ENCODE data around the gene SIT1.
"Not testable (repeated sequence)": the region's sequence is repeated elsewhere in the genome, so short reads cannot be mapped to it uniquely, and the experiment has no call there.

The SIT1 gene

GRCh38 chr9:35639225-35639624, 11.5 kb downstream of the SIT1 start:
- H3K9me3 Mint-ChIP-seq (ENCODE audit: low read depth); H3K27me3 Mint-ChIP-seq; H3K36me3 Mint-ChIP-seq: not testable (repeated sequence)
- Mint-ChIP-seq H3K27ac (peak overlapping the region; percentile 88), H3K4me1 (ENCODE audit: low read depth) (peaks cover 58% of the 10 kb centered on the region), H3K4me3 (peak overlapping the region; percentile 59)

GRCh38 chr9:35638751-35639150, 12.0 kb downstream of the SIT1 start:
- Mint-ChIP-seq H3K4me1 (ENCODE audit: low read depth) (peaks cover 58% of the 10 kb centered on the region), H3K27ac (peak overlapping the region; percentile 88), H3K4me3 (peak overlapping the region; percentile 23)
- H3K27me3 Mint-ChIP-seq; H3K36me3 Mint-ChIP-seq; H3K9me3 Mint-ChIP-seq (ENCODE audit: low read depth): not testable (repeated sequence)

- Mint-ChIP-seq H3K4me1 (ENCODE audit: low read depth) (peaks cover 54% of the 10 kb centered on the region), H3K27ac (peak overlapping the region; percentile 86)
- H3K27me3 Mint-ChIP-seq; H3K9me3 Mint-ChIP-seq (ENCODE audit: low read depth); H3K36me3 Mint-ChIP-seq; H3K4me3 Mint-ChIP-seq: not testable (repeated sequence)
Measured at GRCh38 chr9:35637427-35637955, 13.2 kb downstream of the SIT1 start.

GRCh38 chr9:35636877-35637246, 13.9 kb downstream of the SIT1 start:
- H3K27me3 Mint-ChIP-seq; H3K9me3 Mint-ChIP-seq (ENCODE audit: low read depth); H3K4me3 Mint-ChIP-seq; H3K36me3 Mint-ChIP-seq; H3K27ac Mint-ChIP-seq: not testable (repeated sequence)
- H3K4me1 Mint-ChIP-seq (ENCODE audit: low read depth): peaks cover 53% of the 10 kb centered on the region

- no peaks in the 10 kb centered on the region for H3K9me3 Mint-ChIP-seq (ENCODE audit: low read depth)
- no peak overlapping the region for H3K4me3 Mint-ChIP-seq
- peaks cover 7% of the 10 kb centered on the region for H3K36me3 Mint-ChIP-seq
- H3K27ac Mint-ChIP-seq: peak overlapping the region; percentile 43
- H3K4me1 Mint-ChIP-seq (ENCODE audit: low read depth): peaks cover 48% of the 10 kb centered on the region
- H3K27me3 Mint-ChIP-seq: no peaks in the 10 kb centered on the region
Measured at GRCh38 chr9:35636135-35636876, 14.4 kb downstream of the SIT1 start.

GRCh38 chr9:35635730-35636129, 15.0 kb downstream of the SIT1 start:
- Mint-ChIP-seq H3K27me3 (no peaks in the 10 kb centered on the region), H3K4me3 (no peak overlapping the region), H3K9me3 (ENCODE audit: low read depth) (no peaks in the 10 kb centered on the region), H3K4me1 (ENCODE audit: low read depth) (peaks cover 48% of the 10 kb centered on the region), H3K36me3 (peaks cover 7% of the 10 kb centered on the region), H3K27ac (peak overlapping the region; percentile 54)

GRCh38 chr9:35629597-35629996, 21.1 kb downstream of the SIT1 start:
- Mint-ChIP-seq H3K9me3 (ENCODE audit: low read depth) (no peaks in the 10 kb centered on the region), H3K4me3 (no peak overlapping the region), H3K4me1 (ENCODE audit: low read depth) (peaks cover 6% of the 10 kb centered on the region), H3K27me3 (no peaks in the 10 kb centered on the region), H3K36me3 (peaks cover under 1% of the 10 kb centered on the region), H3K27ac (no peak overlapping the region)

- Mint-ChIP-seq H3K27ac (no peak overlapping the region), H3K27me3 (no peaks in the 10 kb centered on the region), H3K36me3 (no peaks in the 10 kb centered on the region), H3K9me3 (ENCODE audit: low read depth) (no peaks in the 10 kb centered on the region), H3K4me3 (no peak overlapping the region), H3K4me1 (ENCODE audit: low read depth) (peaks cover 6% of the 10 kb centered on the region)
Measured at GRCh38 chr9:35628389-35628991, 22.2 kb downstream of the SIT1 start.

GRCh38 chr9:35627575-35627974, 23.2 kb downstream of the SIT1 start:
- Mint-ChIP-seq H3K9me3 (ENCODE audit: low read depth) (no peaks in the 10 kb centered on the region), H3K4me1 (ENCODE audit: low read depth) (peaks cover 6% of the 10 kb centered on the region), H3K4me3 (no peak overlapping the region), H3K27ac (no peak overlapping the region), H3K27me3 (no peaks in the 10 kb centered on the region), H3K36me3 (no peaks in the 10 kb centered on the region)

GRCh38 chr9:35619800-35620158, 31.0 kb downstream of the SIT1 start:
- Mint-ChIP-seq H3K4me1 (ENCODE audit: low read depth) (peaks cover 44% of the 10 kb centered on the region), H3K27me3 (no peaks in the 10 kb centered on the region), H3K4me3 (peak overlapping the region; percentile 69), H3K27ac (peak overlapping the region; percentile 88), H3K36me3 (no peaks in the 10 kb centered on the region), H3K9me3 (ENCODE audit: low read depth) (no peaks in the 10 kb centered on the region)

- H3K36me3 Mint-ChIP-seq: no peaks in the 10 kb centered on the region
Measured at GRCh38 chr9:35618854-35619799, 31.6 kb downstream of the SIT1 start.

GRCh38 chr9:35618325-35618727, 32.4 kb downstream of the SIT1 start, which contains the start of gene CD72:
CD72 (minus strand) TSS chr9:35618413; CDS start chr9:35618303, 110 bp downstream.
- Mint-ChIP-seq H3K36me3 (no peaks in the 10 kb centered on the region), H3K4me1 (ENCODE audit: low read depth) (peaks cover 44% of the 10 kb centered on the region), H3K27ac (peak within 1 kb of the TSS; percentile 88), H3K9me3 (ENCODE audit: low read depth) (no peaks in the 10 kb centered on the region), H3K4me3 (peak within 1 kb of the TSS; percentile 81), H3K27me3 (no peaks in the 10 kb centered on the region)

More at GRCh38 chr9:35618854-35619799, 31.6 kb downstream of the SIT1 start:
- H3K9me3 Mint-ChIP-seq (ENCODE audit: low read depth): no peaks in the 10 kb centered on the region
- H3K4me3 Mint-ChIP-seq: peak overlapping the region; percentile 69
- peak overlapping the region; percentile 88 for H3K27ac Mint-ChIP-seq
- H3K4me1 Mint-ChIP-seq (ENCODE audit: low read depth): peaks cover 44% of the 10 kb centered on the region
- no peaks in the 10 kb centered on the region for H3K27me3 Mint-ChIP-seq

GRCh38 chr9:35617548-35617947, 33.2 kb downstream of the SIT1 start:
- Mint-ChIP-seq H3K4me3 (peak overlapping the region; percentile 81), H3K9me3 (ENCODE audit: low read depth) (no peaks in the 10 kb centered on the region), H3K4me1 (ENCODE audit: low read depth) (peaks cover 44% of the 10 kb centered on the region), H3K27ac (peak overlapping the region; percentile 86), H3K36me3 (no peaks in the 10 kb centered on the region), H3K27me3 (no peaks in the 10 kb centered on the region)

- peak overlapping the region; percentile 86 for H3K27ac Mint-ChIP-seq
- peaks cover 44% of the 10 kb centered on the region for H3K4me1 Mint-ChIP-seq (ENCODE audit: low read depth)
- H3K9me3 Mint-ChIP-seq (ENCODE audit: low read depth): no peaks in the 10 kb centered on the region
- peak overlapping the region; percentile 81 for H3K4me3 Mint-ChIP-seq
- no peaks in the 10 kb centered on the region for H3K36me3 Mint-ChIP-seq
- H3K27me3 Mint-ChIP-seq: no peaks in the 10 kb centered on the region
Measured at GRCh38 chr9:35616681-35617459, 33.9 kb downstream of the SIT1 start.

Measured in activated naive CD8-positive, alpha-beta T cell (primary cell).